GM12891 (cell line): ENCODE measurements around the gene SPEM3.

Source experiments
- PAX5 ChIP-seq: IDR thresholded peaks from 2 replicates; pipeline ENCODE4 v1.6.1; 2011; ENCODE audit warnings: low read length, moderate library complexity, mild to moderate bottlenecking; ENCODE audit not compliant: insufficient read depth, severe bottlenecking
- POLR2A ChIP-seq: IDR thresholded peaks from 2 replicates; pipeline ENCODE4 v1.6.1; 2011; ENCODE audit warnings: low read depth, low read length, control low read depth
- POLR2AphosphoS5 ChIP-seq: IDR thresholded peaks from 2 replicates; pipeline ENCODE4 v1.6.1; 2011; ENCODE audit warnings: low read depth, low read length, control low read depth
- POU2F2 ChIP-seq: IDR thresholded peaks from 2 replicates; pipeline ENCODE4 v1.6.1; 2011; ENCODE audit warnings: low read depth, mild to moderate bottlenecking, control low read depth, low read length, moderate library complexity
- TAF1 ChIP-seq: IDR thresholded peaks from 2 replicates; pipeline ENCODE4 v1.6.1; 2011; ENCODE audit warnings: low read depth, low read length, control low read depth

- TF ChIP-seq POLR2AphosphoS5 (no peak), POLR2A (no peak), TAF1 (no peak), POU2F2 (no peak), PAX5 (no peak)
Observed at GRCh38 chr17:7388856-7389255, 39.8 kb upstream of the SPEM3 start.
